NCI-H510A treated with DMSO at 0.1 percent for 48 hours (cell line): ENCODE results near the gene BICRAL.
"Not testable (repeated sequence)": the region's sequence is repeated elsewhere in the genome, so short reads cannot be mapped to it uniquely, and the experiment has no call there.

Experiments used
- DNase-seq: peaks from one replicate; lab custom pipeline; 2025; lab: John Stamatoyannopoulos, UW

Gene BICRAL

GRCh38 chr6:42894041-42894828 lies 112.4 kb downstream of the BICRAL start:
- DNase-seq: not testable (repeated sequence)

- no peak for DNase-seq
These were observed 114.4 kb downstream of the BICRAL start for GRCh38 chr6:42896178-42896719.

- peak; percentile 85 for DNase-seq
These were observed 117.1 kb downstream of the BICRAL start for GRCh38 chr6:42898891-42899361.

GRCh38 chr6:42899871-42900270 lies 118.0 kb downstream of the BICRAL start:
- no peak for DNase-seq

GRCh38 chr6:42901538-42901957 lies 119.7 kb downstream of the BICRAL start:
- DNase-seq: peak; percentile 97

GRCh38 chr6:42902429-42903263 lies 120.8 kb downstream of the BICRAL start:
- DNase-seq: not testable (repeated sequence)

- no peak for DNase-seq
These were observed 122.6 kb downstream of the BICRAL start for GRCh38 chr6:42904467-42904866.

GRCh38 chr6:42907336-42907735 lies 125.5 kb downstream of the BICRAL start:
- no peak for DNase-seq

- DNase-seq: no peak
These were observed 128.0 kb downstream of the BICRAL start for GRCh38 chr6:42909835-42910234.

GRCh38 chr6:42911171-42912021 lies 129.5 kb downstream of the BICRAL start:
- DNase-seq: no peak

GRCh38 chr6:42914546-42914945 lies 132.7 kb downstream of the BICRAL start:
- DNase-seq: no peak

GRCh38 chr6:42915732-42916131 lies 133.9 kb downstream of the BICRAL start, which contains the start of gene PTCRA:
Gene PTCRA, plus strand, starts transcription at chr6:42916053. Its CDS starts 17 bp downstream, at chr6:42916070.
- DNase-seq: no peak

GRCh38 chr6:42916288-42916687 lies 134.4 kb downstream of the BICRAL start:
- DNase-seq: no peak
